Measurements from ENCODE around the gene PTGR3. TPM values are rescaled to one million over a fixed set of nuclear protein-coding genes. Genes with fewer than 3 reads are reported as not detected.

PTGR3 gene
- total and polyA plus RNA-seq, 3 donors from 2014 or later, result 13.9 to 27.9 (median 15.7) TPM

DNA sequence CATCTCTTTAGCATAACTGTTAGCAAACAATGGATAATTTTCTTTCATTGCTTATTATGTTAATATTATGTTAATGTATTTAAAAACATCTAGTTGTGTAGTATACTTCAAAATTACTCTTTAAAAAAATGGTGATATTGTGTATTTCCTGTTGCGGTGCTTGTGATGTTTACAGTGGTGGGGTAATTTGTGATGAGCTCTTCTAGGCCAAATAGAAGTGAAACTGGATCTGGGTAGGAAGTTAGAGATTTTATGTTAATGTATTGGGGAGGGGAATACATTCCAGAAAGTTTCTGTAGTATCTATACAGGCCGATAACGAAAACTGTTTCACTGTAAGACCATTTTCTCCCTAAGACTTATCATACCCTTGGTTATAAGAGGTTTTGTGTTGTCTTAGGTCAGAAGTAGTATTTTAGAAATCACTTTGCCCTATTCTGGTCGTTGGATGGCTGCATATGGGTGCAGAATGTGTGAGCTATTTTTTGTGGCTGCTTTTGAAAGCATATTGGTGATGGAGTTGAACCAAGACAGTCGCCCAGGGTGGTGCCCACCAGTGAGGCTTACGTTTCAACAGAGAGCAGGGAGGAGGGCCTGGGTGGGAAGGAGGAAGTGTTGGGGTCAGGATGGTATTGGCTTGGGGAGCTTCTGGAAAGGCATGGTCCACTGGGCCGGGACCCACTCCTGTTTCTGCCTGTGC is 7.4 kb upstream of the PTGR3 start:
- Histone ChIP-seq H3K4me1 (peaks cover 32% of the 10 kb centered on the region), H3K36me3 (ENCODE audit: low read depth, missing control alignments) (no peaks in the 10 kb centered on the region), H3K27me3 (no peaks in the 10 kb centered on the region), H3K27ac (peak overlapping the region; percentile 66 to 89), H3K4me3 (no peak overlapping the region), H3K9me3 (no peaks in the 10 kb centered on the region)
- DNase-seq, result no peak
- WGBS, 2 donors, result 41 to 56% methylated on average over 7 of the region's 7 CpGs
- TF ChIP-seq POLR2A (IDR thresholded peaks at IDR 0.05), result no peak
- TF ChIP-seq, protein P1, sequence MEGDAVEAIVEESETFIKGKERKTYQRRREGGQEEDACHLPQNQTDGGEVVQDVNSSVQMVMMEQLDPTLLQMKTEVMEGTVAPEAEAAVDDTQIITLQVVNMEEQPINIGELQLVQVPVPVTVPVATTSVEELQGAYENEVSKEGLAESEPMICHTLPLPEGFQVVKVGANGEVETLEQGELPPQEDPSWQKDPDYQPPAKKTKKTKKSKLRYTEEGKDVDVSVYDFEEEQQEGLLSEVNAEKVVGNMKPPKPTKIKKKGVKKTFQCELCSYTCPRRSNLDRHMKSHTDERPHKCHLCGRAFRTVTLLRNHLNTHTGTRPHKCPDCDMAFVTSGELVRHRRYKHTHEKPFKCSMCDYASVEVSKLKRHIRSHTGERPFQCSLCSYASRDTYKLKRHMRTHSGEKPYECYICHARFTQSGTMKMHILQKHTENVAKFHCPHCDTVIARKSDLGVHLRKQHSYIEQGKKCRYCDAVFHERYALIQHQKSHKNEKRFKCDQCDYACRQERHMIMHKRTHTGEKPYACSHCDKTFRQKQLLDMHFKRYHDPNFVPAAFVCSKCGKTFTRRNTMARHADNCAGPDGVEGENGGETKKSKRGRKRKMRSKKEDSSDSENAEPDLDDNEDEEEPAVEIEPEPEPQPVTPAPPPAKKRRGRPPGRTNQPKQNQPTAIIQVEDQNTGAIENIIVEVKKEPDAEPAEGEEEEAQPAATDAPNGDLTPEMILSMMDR (IDR thresholded peaks at IDR 0.05), result no peak
- intact Hi-C loops (cut with DNase I; ENCODE audit: low total_unique reads), result no loop called here

DNA sequence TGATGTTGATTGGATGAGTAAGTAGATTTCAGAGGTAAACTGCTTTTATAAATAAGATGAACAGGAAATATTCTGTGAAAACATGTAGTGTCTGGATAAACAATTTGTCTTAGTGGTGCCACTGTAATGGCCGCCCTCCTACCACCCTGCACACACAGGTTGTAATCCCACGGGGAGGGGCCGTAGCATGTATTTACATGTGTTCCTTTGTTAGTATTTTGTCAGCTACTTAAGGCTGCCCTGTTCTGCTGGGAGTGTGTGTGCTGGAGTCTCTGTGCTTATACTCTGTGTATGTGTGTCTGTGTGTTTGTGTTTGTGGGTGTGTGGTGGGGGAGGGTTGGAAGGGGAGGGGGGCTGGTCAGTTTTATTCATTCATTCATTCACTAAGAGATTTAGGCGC is 6.7 kb upstream of the PTGR3 start:
- Histone ChIP-seq H3K27ac (peak overlapping the region; percentile 66 to 89), H3K4me3 (no peak overlapping the region), H3K27me3 (no peaks in the 10 kb centered on the region), H3K9me3 (no peaks in the 10 kb centered on the region), H3K4me1 (peaks cover 32% of the 10 kb centered on the region), H3K36me3 (ENCODE audit: low read depth, missing control alignments) (no peaks in the 10 kb centered on the region)
- no peak for TF ChIP-seq POLR2A (IDR thresholded peaks at IDR 0.05)
- TF ChIP-seq, protein P1 (IDR thresholded peaks at IDR 0.05), result no peak
- 66 to 73% methylated on average over 4 of the region's 4 CpGs for WGBS, 2 donors
- no peak for DNase-seq
- intact Hi-C loops (cut with DNase I; ENCODE audit: low total_unique reads), result no loop called here

DNA sequence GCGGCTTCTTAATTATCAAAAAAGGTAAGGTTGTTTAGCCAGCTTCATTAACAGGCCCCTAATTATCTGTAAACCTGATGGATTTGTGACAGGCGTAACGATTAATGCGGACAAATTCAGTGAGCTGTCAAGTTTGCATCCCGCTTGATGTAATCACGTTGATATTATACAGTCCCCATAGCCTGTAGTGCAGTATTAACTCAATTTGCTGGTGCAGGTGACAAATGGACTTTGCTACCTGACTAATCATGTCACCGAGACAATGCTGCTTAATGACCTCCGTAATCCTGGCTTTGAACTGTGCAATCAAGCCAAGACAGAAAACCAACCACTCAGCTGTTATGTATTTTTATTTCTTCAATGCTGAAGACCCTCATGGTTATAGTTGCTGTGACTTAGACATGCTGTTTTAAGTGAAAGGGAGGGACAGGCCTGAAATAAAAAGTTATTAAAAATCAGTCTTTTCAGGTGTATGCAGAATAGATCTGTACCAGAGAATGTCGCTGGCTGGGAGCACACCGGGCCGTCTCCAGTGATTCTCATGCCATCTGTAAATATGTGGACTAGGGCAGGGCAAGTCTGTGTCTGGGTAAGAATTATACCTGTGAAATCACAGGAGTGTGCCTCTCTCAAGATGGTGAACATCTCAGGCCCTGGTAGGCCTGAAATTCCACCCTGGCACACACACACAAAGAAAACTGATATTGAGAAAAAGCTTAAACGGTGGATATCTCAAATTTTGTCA is 6.0 kb upstream of the PTGR3 start:
- Histone ChIP-seq H3K27ac (peak overlapping the region; percentile 89), H3K4me3 (peak overlapping the region in 1 of 2 donors; percentile 73), H3K36me3 (ENCODE audit: low read depth, missing control alignments) (no peaks in the 10 kb centered on the region), H3K4me1 (peaks cover 32% of the 10 kb centered on the region), H3K9me3 (no peaks in the 10 kb centered on the region), H3K27me3 (no peaks in the 10 kb centered on the region)
- no peak for DNase-seq
- TF ChIP-seq, protein P1 (IDR thresholded peaks at IDR 0.05), result no peak
- TF ChIP-seq POLR2A (IDR thresholded peaks at IDR 0.05), result no peak
- WGBS, 2 donors, result 69 to 74% methylated on average over 12 of the region's 12 CpGs
- intact Hi-C loops (cut with DNase I; ENCODE audit: low total_unique reads), result no loop called here

DNA sequence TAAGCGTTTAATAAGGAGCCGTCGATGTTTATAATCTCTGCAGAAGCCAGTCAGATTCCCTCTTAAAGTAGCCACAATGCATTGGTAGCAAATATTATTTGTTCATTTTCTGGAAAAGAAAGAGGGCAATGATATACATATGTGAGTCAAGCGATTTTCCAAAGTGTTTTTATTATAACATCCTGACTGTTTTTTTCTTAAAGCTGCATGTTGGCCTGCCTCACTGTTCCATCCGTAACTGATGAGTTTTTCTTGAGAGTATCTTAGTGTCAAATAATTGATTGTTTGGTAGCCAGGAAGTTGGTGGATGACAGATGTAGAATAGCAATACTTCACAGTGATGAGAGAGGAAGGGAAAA is 5.4 kb upstream of the PTGR3 start:
- Histone ChIP-seq H3K36me3 (ENCODE audit: low read depth, missing control alignments) (no peaks in the 10 kb centered on the region), H3K27ac (peak overlapping the region; percentile 89), H3K4me1 (peaks cover 27% of the 10 kb centered on the region), H3K9me3 (no peaks in the 10 kb centered on the region), H3K4me3 (peak overlapping the region in 1 of 2 donors; percentile 73), H3K27me3 (no peaks in the 10 kb centered on the region)
- no peak for TF ChIP-seq POLR2A (IDR thresholded peaks at IDR 0.05)
- TF ChIP-seq, protein P1 (IDR thresholded peaks at IDR 0.05), result no peak
- DNase-seq, result no peak
- WGBS, 2 donors, result 44 to 52% methylated on average over 5 of the region's 5 CpGs
- intact Hi-C loops (cut with DNase I; ENCODE audit: low total_unique reads), result no loop called here
